NK-92 treated with Interleukin-12 subunit alpha and Interleukin-12 subunit beta, amount 100 ng/mL, for 24 hours (cell line): ENCODE measurements around the gene LRRC4B.

Source experiments
- DNase-seq: peaks from one replicate; lab custom pipeline; 2025; lab: John Stamatoyannopoulos, UW

The LRRC4B gene

GRCh38 chr19:50506700-50507099 is 61.5 kb downstream of the LRRC4B start:
- DNase-seq = no peak

- no peak for DNase-seq
These were observed 62.2 kb downstream of the LRRC4B start for GRCh38 chr19:50505856-50506611.

GRCh38 chr19:50501568-50502475 is 66.4 kb downstream of the LRRC4B start:
- DNase-seq = no peak

GRCh38 chr19:50501186-50501567 is 67.1 kb downstream of the LRRC4B start:
- DNase-seq = no peak

- no peak for DNase-seq
These were observed 67.5 kb downstream of the LRRC4B start for GRCh38 chr19:50500753-50501151.

- DNase-seq = no peak
These were observed 68.0 kb downstream of the LRRC4B start for GRCh38 chr19:50500060-50500752.

GRCh38 chr19:50498219-50499056 is 69.8 kb downstream of the LRRC4B start:
- DNase-seq = no peak

GRCh38 chr19:50497022-50497405 is 71.2 kb downstream of the LRRC4B start:
- DNase-seq = no peak

GRCh38 chr19:50496189-50497021 is 71.8 kb downstream of the LRRC4B start:
- no peak for DNase-seq

- DNase-seq = no peak
These were observed 73.2 kb downstream of the LRRC4B start for GRCh38 chr19:50495020-50495531.

GRCh38 chr19:50494186-50495019 is 73.8 kb downstream of the LRRC4B start:
- no peak for DNase-seq

GRCh38 chr19:50493171-50493570 is 75.1 kb downstream of the LRRC4B start:
- DNase-seq = no peak

- DNase-seq = no peak
These were observed 75.8 kb downstream of the LRRC4B start for GRCh38 chr19:50492303-50493052.

GRCh38 chr19:50490991-50491472 is 77.2 kb downstream of the LRRC4B start:
- DNase-seq = no peak

GRCh38 chr19:50490411-50490811 is 77.8 kb downstream of the LRRC4B start:
- no peak for DNase-seq

- DNase-seq = no peak
These were observed 78.7 kb downstream of the LRRC4B start for GRCh38 chr19:50489461-50490011.

- DNase-seq = no peak
These were observed 79.6 kb downstream of the LRRC4B start for GRCh38 chr19:50488389-50489194.
